OCI-LY1 (cell line): ENCODE results near the gene ARHGEF16.

ENCODE experiments used
- H2AFZ ChIP-seq: fragments of 200-600 bp; sonication (generic), shearing (Covaris generic); 2 replicates; pipeline ENCODE4 v1.6.0; 2014; ENCODE audit warnings: antibody characterized with exemption, mild to moderate bottlenecking, low read length
- H3F3A ChIP-seq: fragments of 200-600 bp; sonication (generic), shearing (Covaris generic); 2 replicates; pipeline ENCODE4 v1.6.0; 2014; ENCODE audit warnings: mild to moderate bottlenecking, antibody characterized with exemption, low read length, moderate library complexity; ENCODE audit not compliant: insufficient read depth
- H3K27ac ChIP-seq: fragments of 200-600 bp; sonication (generic); 2 replicates; pipeline ENCODE4 v1.5.1; 2014; ENCODE audit warnings: low read length, mixed run types, mild to moderate bottlenecking, low read depth; ENCODE audit not compliant: poor library complexity, severe bottlenecking
- H3K27me3 ChIP-seq: fragments of 200-600 bp; sonication (generic); 2 replicates; pipeline ENCODE4 v1.6.0; 2014; ENCODE audit warnings: antibody characterized with exemption, mild to moderate bottlenecking, low read length, moderate library complexity; ENCODE audit not compliant: insufficient read depth
- H3K36me3 ChIP-seq: fragments of 200-600 bp; sonication (generic); 2 replicates; pipeline ENCODE4 v1.6.1; 2014; ENCODE audit warnings: mild to moderate bottlenecking, antibody characterized with exemption, low read length, moderate library complexity, mixed read lengths; ENCODE audit not compliant: insufficient read depth
- H3K4me1 ChIP-seq: fragments of 200-600 bp; sonication (generic); 2 replicates; pipeline ENCODE4 v1.5.1; 2014; ENCODE audit warnings: mild to moderate bottlenecking, low read length, moderate library complexity; ENCODE audit not compliant: insufficient read depth, severe bottlenecking
- H3K4me2 ChIP-seq: fragments of 200-600 bp; sonication (generic), shearing (Covaris generic); 2 replicates; pipeline ENCODE4 v1.6.1; 2014; ENCODE audit warnings: low read length
- H3K4me3 ChIP-seq: fragments of 200-600 bp; sonication (generic); 2 replicates; pipeline ENCODE4 v1.5.1; 2014; ENCODE audit warnings: low read length, low read depth, mild to moderate bottlenecking, mixed read lengths; ENCODE audit not compliant: poor library complexity, severe bottlenecking
- H3K79me2 ChIP-seq: fragments of 200-600 bp; shearing (Covaris generic); 2 replicates; pipeline ENCODE4 v1.6.1; 2016; ENCODE audit warnings: mixed run types, low read length, mixed read lengths; ENCODE audit not compliant: insufficient read depth
- H3K9ac ChIP-seq: fragments of 200-600 bp; sonication (generic), shearing (Covaris generic); 2 replicates; pipeline ENCODE4 v1.6.1; 2014; ENCODE audit warnings: mild to moderate bottlenecking, low read length, mixed read lengths
- H3K9me2 ChIP-seq: fragments of 200-600 bp; sonication (generic), shearing (Covaris generic); 2 replicates; pipeline ENCODE4 v1.6.1; 2014; ENCODE audit warnings: low read depth, mild to moderate bottlenecking, low read length, mixed read lengths
- H3K9me3 ChIP-seq: fragments of 200-600 bp; shearing (Covaris generic); 2 replicates; pipeline ENCODE4 v1.6.1; 2014; ENCODE audit warnings: low read length, mixed read lengths
- H4K20me1 ChIP-seq: fragments of 200-600 bp; sonication (generic), shearing (Covaris generic); 2 replicates; pipeline ENCODE4 v1.6.0; 2016; ENCODE audit warnings: mild to moderate bottlenecking, low read length; ENCODE audit not compliant: insufficient read depth
- CTCF ChIP-seq: fragments of 200-600 bp; sonication (generic), shearing (Covaris generic); IDR thresholded peaks from 2 replicates; pipeline ENCODE4 v1.5.1; 2017; ENCODE audit warnings: mild to moderate bottlenecking, antibody characterized with exemption, low read length, moderate library complexity, mixed read lengths
- EZH2 ChIP-seq: fragments of 200-600 bp; sonication (generic), shearing (Covaris generic); IDR thresholded peaks from 2 replicates; pipeline ENCODE4 v1.8.0; 2017; ENCODE audit warnings: borderline replicate concordance, mixed run types, mild to moderate bottlenecking, antibody characterized with exemption, low read length, moderate library complexity, mixed read lengths

Gene ARHGEF16

GRCh38 chr1:3518256-3518655 is 63.8 kb downstream of the ARHGEF16 start:
- no peak for TF ChIP-seq EZH2
- TF ChIP-seq CTCF = peak; percentile 50; the same call in 1 of the 2 replicates
- H3K27me3 ChIP-seq = peaks cover 19% of the 10 kb centered on the region; the same call in 1 of the 2 replicates
- no peaks in the 10 kb centered on the region for H3K79me2 ChIP-seq
- H3K4me1 ChIP-seq = no peaks in the 10 kb centered on the region
- H3K27ac ChIP-seq = no peak overlapping the region
- no peaks in the 10 kb centered on the region for H3K9me2 ChIP-seq
- no peaks in the 10 kb centered on the region for H4K20me1 ChIP-seq
- no peak overlapping the region for H3K4me3 ChIP-seq
- H3K9me3 ChIP-seq = no peaks in the 10 kb centered on the region
- no peaks in the 10 kb centered on the region for H3F3A ChIP-seq
- no peak overlapping the region for H2AFZ ChIP-seq
- H3K4me2 ChIP-seq = no peak overlapping the region
- no peak overlapping the region for H3K9ac ChIP-seq
- no peaks in the 10 kb centered on the region for H3K36me3 ChIP-seq

GRCh38 chr1:3518756-3519155 is 64.3 kb downstream of the ARHGEF16 start:
- H3K27ac ChIP-seq = no peak overlapping the region
- H3K4me1 ChIP-seq = no peaks in the 10 kb centered on the region
- H3K9me3 ChIP-seq = no peaks in the 10 kb centered on the region
- H3F3A ChIP-seq = no peaks in the 10 kb centered on the region
- no peaks in the 10 kb centered on the region for H3K36me3 ChIP-seq
- no peak overlapping the region for H3K4me3 ChIP-seq
- peaks cover 19% of the 10 kb centered on the region; the same call in 1 of the 2 replicates for H3K27me3 ChIP-seq
- no peak overlapping the region for H3K9ac ChIP-seq
- no peak for TF ChIP-seq CTCF
- TF ChIP-seq EZH2 = no peak
- no peak overlapping the region for H3K4me2 ChIP-seq
- H3K9me2 ChIP-seq = no peaks in the 10 kb centered on the region
- no peak overlapping the region for H2AFZ ChIP-seq
- no peaks in the 10 kb centered on the region for H3K79me2 ChIP-seq
- H4K20me1 ChIP-seq = no peaks in the 10 kb centered on the region

GRCh38 chr1:3519301-3519885 is 64.9 kb downstream of the ARHGEF16 start:
- H3K9me3 ChIP-seq = no peaks in the 10 kb centered on the region
- H3K4me2 ChIP-seq = no peak overlapping the region
- H2AFZ ChIP-seq = no peak overlapping the region
- H3K27me3 ChIP-seq = peaks cover 19% of the 10 kb centered on the region; the same call in 1 of the 2 replicates
- TF ChIP-seq CTCF (no peak), EZH2 (no peak)
- no peaks in the 10 kb centered on the region for H4K20me1 ChIP-seq
- no peak overlapping the region for H3K9ac ChIP-seq
- no peaks in the 10 kb centered on the region for H3K4me1 ChIP-seq
- H3K36me3 ChIP-seq = no peaks in the 10 kb centered on the region
- H3K9me2 ChIP-seq = no peaks in the 10 kb centered on the region
- no peaks in the 10 kb centered on the region for H3F3A ChIP-seq
- H3K27ac ChIP-seq = no peak overlapping the region
- H3K4me3 ChIP-seq = no peak overlapping the region
- no peaks in the 10 kb centered on the region for H3K79me2 ChIP-seq
